ENCODE data around the gene TMBIM6.
"Not testable (repeated sequence)": the region's sequence is repeated elsewhere in the genome, so short reads cannot be mapped to it uniquely, and the experiment has no call there.

TMBIM6 gene

DNA sequence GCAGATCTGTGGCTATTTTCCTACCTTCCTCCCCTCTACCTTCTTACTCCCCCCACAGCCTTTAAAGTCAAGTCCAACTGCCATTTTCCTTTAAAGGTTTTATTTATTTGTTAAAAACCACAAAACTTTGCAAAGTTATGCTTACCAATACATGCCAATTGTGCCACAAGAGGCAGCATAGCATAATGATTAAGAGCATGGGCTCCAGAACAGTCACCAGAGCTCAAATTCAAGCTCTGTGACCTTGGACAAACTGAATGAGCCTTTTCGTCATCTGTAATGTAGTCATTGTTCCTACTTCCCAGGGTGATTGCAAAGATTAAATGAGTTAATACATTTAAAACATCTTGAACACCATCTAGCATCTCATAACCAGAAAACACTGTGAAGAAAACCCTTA is 21.1 kb upstream of the TMBIM6 start:
- Histone ChIP-seq H3K4me3 (ENCODE audit: low read depth, low read length) (no peak overlapping the region), H3K27ac (no peak overlapping the region), H3K27me3 (replicated peaks) (no peaks in the 10 kb centered on the region), H3K36me3 (replicated peaks) (no peaks in the 10 kb centered on the region)
- TF ChIP-seq, protein P1, sequence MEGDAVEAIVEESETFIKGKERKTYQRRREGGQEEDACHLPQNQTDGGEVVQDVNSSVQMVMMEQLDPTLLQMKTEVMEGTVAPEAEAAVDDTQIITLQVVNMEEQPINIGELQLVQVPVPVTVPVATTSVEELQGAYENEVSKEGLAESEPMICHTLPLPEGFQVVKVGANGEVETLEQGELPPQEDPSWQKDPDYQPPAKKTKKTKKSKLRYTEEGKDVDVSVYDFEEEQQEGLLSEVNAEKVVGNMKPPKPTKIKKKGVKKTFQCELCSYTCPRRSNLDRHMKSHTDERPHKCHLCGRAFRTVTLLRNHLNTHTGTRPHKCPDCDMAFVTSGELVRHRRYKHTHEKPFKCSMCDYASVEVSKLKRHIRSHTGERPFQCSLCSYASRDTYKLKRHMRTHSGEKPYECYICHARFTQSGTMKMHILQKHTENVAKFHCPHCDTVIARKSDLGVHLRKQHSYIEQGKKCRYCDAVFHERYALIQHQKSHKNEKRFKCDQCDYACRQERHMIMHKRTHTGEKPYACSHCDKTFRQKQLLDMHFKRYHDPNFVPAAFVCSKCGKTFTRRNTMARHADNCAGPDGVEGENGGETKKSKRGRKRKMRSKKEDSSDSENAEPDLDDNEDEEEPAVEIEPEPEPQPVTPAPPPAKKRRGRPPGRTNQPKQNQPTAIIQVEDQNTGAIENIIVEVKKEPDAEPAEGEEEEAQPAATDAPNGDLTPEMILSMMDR (IDR thresholded peaks at IDR 0.05; ENCODE audit: low read depth, low read length, missing control alignments), result no peak
- in situ Hi-C loops (cut with HindIII; ENCODE audit: low pct_ligation_motif_present, low sequenced_read_pairs), result no loop called here
- DNase-seq, result no peak

GRCh38 chr12:49721355-49721754 is 20.0 kb upstream of the TMBIM6 start:
- H3K4me3 ChIP-seq (ENCODE audit: low read depth, low read length); in situ Hi-C loops (cut with HindIII; ENCODE audit: low pct_ligation_motif_present, low sequenced_read_pairs); H3K36me3 ChIP-seq (replicated peaks); H3K27ac ChIP-seq; DNase-seq; H3K27me3 ChIP-seq (replicated peaks): not testable (repeated sequence)

- Histone ChIP-seq H3K27me3 (replicated peaks) (no peaks in the 10 kb centered on the region), H3K36me3 (replicated peaks) (no peaks in the 10 kb centered on the region), H3K4me3 (ENCODE audit: low read depth, low read length) (no peak overlapping the region), H3K27ac (no peak overlapping the region)
- in situ Hi-C loops (cut with HindIII; ENCODE audit: low pct_ligation_motif_present, low sequenced_read_pairs), result no loop called here
- DNase-seq, result no peak
- TF ChIP-seq, protein P1 (IDR thresholded peaks at IDR 0.05; ENCODE audit: low read depth, low read length, missing control alignments), result no peak
Measured at GRCh38 chr12:49728446-49728845, 12.9 kb upstream of the TMBIM6 start.

- H3K27me3 ChIP-seq (replicated peaks), result no peaks in the 10 kb centered on the region
- no peak overlapping the region for H3K27ac ChIP-seq
- no peaks in the 10 kb centered on the region for H3K36me3 ChIP-seq (replicated peaks)
- in situ Hi-C loops (cut with HindIII; ENCODE audit: low pct_ligation_motif_present, low sequenced_read_pairs), result no loop called here
- TF ChIP-seq, protein P1 (IDR thresholded peaks at IDR 0.05; ENCODE audit: low read depth, low read length, missing control alignments), result no peak
- DNase-seq, result no peak
- no peak overlapping the region for H3K4me3 ChIP-seq (ENCODE audit: low read depth, low read length)
Measured at GRCh38 chr12:49730050-49730449, 11.3 kb upstream of the TMBIM6 start.

- no peak for DNase-seq
- TF ChIP-seq, protein P1 (IDR thresholded peaks at IDR 0.05; ENCODE audit: low read depth, low read length, missing control alignments), result no peak
- Histone ChIP-seq H3K27ac (no peak overlapping the region), H3K4me3 (ENCODE audit: low read depth, low read length) (no peak overlapping the region), H3K27me3 (replicated peaks) (no peaks in the 10 kb centered on the region), H3K36me3 (replicated peaks) (no peaks in the 10 kb centered on the region)
- in situ Hi-C loops (cut with HindIII; ENCODE audit: low pct_ligation_motif_present, low sequenced_read_pairs), result no loop called here
Measured at GRCh38 chr12:49730568-49731101, 10.7 kb upstream of the TMBIM6 start.

DNA sequence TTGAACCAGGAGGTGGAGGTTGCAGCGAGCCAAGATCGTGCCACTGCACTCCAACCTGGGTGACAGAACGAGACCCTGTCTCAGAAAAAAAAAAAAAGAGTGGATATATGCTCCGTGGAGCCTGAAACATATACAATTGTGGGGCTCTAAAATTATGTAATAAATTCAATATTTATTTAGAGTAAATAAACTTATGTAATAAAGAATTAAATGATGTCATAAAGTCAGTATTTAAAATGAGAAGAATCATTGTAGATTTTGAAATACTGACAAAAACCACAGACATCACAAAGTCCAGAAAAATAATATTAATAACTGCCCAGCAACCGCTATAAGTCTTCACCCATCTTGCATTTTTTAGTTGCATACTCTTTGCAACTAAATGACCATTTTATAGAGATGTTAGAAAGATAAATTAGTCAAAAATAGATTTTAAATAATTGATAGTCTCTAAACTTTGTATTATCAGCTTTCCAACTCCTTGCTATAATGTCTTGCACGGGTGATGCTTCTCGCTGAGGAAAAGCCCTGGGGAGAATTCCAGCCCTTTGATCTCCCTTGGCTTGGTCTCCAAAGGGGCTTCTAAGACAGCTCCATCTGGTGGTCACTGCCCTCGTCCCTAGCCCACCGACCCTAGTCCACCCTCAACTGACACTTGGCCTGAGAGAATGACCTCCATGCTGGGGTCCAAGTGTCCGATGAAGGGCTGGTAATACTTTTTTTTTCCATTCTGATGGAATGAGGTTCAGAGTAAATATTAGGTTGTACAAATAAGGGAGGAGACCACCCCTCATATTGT is 7.9 kb upstream of the TMBIM6 start:
- in situ Hi-C loops (cut with HindIII; ENCODE audit: low pct_ligation_motif_present, low sequenced_read_pairs), result no loop called here
- TF ChIP-seq, protein P1 (IDR thresholded peaks at IDR 0.05; ENCODE audit: low read depth, low read length, missing control alignments), result peak; percentile 8
- H3K27me3 ChIP-seq (replicated peaks), result no peaks in the 10 kb centered on the region
- no peak overlapping the region for H3K4me3 ChIP-seq (ENCODE audit: low read depth, low read length)
- H3K36me3 ChIP-seq (replicated peaks), result no peaks in the 10 kb centered on the region
- DNase-seq, result no peak
- no peak overlapping the region for H3K27ac ChIP-seq

- H3K27me3 ChIP-seq (replicated peaks); in situ Hi-C loops (cut with HindIII; ENCODE audit: low pct_ligation_motif_present, low sequenced_read_pairs); H3K36me3 ChIP-seq (replicated peaks): not testable (repeated sequence)
Measured at GRCh38 chr12:49734900-49735299, 6.5 kb upstream of the TMBIM6 start.

GRCh38 chr12:49738721-49739120 is 2.6 kb upstream of the TMBIM6 start:
- H3K36me3 ChIP-seq (replicated peaks); H3K4me3 ChIP-seq (ENCODE audit: low read depth, low read length); in situ Hi-C loops (cut with HindIII; ENCODE audit: low pct_ligation_motif_present, low sequenced_read_pairs); H3K27me3 ChIP-seq (replicated peaks): not testable (repeated sequence)
- peak overlapping the region; percentile 59 for H3K27ac ChIP-seq
- peak; percentile 53 for DNase-seq

More at GRCh38 chr12:49734900-49735299, 6.5 kb upstream of the TMBIM6 start:
- H3K4me3 ChIP-seq (ENCODE audit: low read depth, low read length); DNase-seq; H3K27ac ChIP-seq: not testable (repeated sequence)

- H3K27ac ChIP-seq; H3K36me3 ChIP-seq (replicated peaks); H3K4me3 ChIP-seq (ENCODE audit: low read depth, low read length); H3K27me3 ChIP-seq (replicated peaks); in situ Hi-C loops (cut with HindIII; ENCODE audit: low pct_ligation_motif_present, low sequenced_read_pairs); DNase-seq: not testable (repeated sequence)
Measured at GRCh38 chr12:49740277-49740676, 1.1 kb upstream of the TMBIM6 start.

All from brain microvascular endothelial cell (primary cell).